Measurements from ENCODE around the gene ANKRD34C.

DNA sequence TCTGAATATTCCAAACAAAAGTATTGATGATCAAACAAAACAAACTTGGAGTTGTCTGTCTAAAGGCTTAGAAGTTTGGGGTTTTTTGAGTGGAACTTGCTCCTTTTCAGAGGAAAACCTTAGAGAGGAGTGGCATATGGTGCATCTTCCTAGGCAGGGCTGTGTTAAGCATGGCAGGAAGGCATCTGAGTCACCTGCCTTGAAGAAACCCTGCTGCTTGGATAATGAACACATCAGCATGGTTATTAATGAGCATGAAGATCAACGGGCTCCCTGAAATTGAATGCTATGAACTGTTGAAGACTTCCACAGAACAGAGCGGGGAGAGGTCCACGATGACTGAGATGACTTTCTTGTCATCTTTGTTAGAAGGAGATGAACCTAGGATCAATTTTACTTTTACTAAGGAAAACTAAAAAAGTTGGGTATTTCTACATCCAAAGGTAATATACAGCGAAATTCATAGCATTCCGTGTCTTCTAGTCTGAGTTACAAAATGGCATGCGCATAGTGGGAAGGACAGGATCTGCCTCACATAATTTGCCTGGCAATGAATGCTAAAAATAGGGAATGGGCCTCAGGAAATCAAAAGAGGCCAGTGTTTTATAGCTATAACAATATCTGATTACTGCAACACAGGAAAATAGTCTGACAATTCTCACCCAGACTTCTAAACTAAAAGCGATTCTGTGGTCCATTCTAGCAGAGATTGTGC, 16.8 kb downstream of the ANKRD34C start:
- TF ChIP-seq POLR2A (IDR thresholded peaks at IDR 0.05) (no peak), CTCF (IDR thresholded peaks at IDR 0.05) (no peak), EP300 (IDR thresholded peaks at IDR 0.05) (no peak)

All from sigmoid colon (tissue), 4 donors.